Measurements from ENCODE around the gene SLC9A8. TPM values are rescaled to one million over a fixed set of nuclear protein-coding genes. Genes with fewer than 3 reads are reported as not detected.

Gene SLC9A8
- total RNA-seq, 4 donors from 2014 or later = 7.1 to 12.4 (median 8.9) TPM

DNA sequence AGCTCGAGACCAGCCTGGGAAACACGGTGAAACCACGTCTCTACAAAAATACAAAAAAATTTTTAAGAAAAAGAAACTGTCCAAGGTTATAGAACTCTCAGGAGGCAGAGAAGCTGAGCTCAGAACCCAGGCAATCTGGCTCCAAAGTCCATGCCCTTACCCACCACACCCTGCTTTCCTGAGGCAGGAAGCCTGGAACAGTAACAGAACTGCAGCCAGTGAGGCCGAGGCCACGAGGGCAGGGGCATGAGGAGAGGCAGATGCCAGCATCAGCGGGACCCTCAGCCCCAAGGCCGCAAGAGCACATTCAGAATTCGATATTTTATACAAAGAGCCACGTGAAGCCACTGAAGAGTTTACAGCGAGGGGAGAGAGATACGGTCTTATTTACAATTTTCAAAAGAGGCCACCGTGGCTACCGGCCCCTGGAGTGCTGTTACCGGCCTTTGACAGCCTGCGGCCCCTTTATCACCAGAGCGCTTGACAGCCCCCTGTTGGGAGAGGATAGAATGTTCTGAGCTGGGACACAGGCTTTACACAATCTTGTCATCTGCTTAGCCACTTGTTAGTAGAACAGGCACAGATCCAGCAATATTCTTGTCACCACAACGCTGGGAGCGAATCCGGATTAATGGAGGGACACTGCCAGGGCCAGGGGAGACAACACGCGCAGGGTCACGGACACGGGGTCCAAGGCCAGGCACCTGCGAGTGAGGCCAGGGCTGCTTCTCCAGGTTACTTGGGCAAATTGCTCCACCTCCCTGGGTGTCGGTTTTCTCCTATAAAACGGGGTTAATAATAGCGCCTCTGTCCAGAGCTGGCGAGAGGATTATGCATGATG, 97.1 kb downstream of the SLC9A8 start:
- no peak for TF ChIP-seq CTCF (IDR thresholded peaks at IDR 0.05; ENCODE audit: low read depth)

GRCh38 chr20:49910340-49910706, 97.7 kb downstream of the SLC9A8 start:
- TF ChIP-seq CTCF (IDR thresholded peaks at IDR 0.05; ENCODE audit: low read depth) = no peak

DNA sequence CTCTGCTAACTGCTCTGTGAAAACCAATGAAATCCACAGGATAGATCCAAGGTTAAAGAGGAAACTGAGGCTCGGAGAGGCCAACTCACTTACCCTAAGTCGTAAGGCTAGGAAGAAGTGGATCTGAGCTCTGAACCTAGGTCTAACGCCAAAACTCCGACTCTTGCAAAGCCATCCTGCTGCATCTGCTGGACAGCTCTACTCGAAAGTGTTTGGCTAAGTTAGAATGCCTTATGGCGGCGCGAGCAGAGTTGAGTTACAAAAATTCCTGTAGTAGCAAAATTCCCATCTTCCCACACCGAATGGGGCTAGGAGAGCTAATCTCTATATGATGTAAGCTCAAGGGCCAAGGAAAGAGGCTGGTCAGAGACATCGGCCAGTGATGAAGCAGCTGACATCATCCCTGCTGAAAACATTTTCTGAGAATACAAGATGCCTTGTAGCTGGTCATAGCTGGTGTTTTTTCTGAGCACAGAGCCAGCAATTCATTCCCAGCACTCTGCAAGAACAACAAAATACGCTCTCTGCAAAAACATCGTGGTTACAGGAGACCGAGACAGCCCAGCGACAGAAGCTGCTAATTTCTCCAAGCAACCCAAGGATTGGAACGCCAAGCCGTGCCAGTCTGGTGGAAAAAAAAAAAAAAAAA, 100.9 kb downstream of the SLC9A8 start:
- no peak for TF ChIP-seq CTCF (IDR thresholded peaks at IDR 0.05; ENCODE audit: low read depth)

DNA sequence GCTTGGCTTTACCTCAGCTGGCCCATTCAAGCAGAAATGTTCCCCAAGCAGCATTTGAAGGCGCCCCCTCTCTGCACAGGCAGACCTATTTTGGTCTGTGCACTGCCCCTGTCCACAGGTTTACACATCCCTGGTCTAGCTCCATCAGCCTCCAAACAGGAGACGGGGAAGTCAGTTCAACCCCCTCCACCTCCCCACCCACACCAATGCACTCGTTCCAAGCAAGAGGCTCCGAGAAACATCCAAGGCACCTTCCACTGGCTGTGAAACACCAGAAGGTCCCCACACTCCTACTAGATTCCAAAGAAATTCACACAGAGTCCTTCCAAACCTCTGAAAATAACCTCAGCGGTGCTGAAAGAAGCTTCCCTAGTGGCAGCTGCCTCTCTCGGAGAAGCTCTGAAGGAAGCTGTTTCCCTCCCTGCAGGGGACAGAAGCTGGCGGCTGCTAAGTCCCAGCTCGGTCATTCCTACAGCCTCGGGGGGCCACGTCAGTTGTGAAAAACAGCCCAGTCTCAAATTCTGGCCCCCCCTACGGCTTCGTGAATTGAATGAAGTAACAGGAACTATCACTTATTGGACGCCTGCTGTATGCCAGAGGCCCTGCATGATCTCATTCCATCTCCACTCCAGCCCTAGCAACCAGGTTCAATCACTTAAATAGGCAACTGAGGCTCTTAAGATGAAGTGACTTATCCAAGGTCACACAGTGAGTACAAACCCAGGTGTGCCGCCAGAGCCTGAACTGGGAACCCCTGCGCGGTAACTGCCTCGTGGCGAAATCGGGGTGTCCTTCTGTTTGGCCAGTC, 101.9 kb downstream of the SLC9A8 start:
- no peak for TF ChIP-seq CTCF (IDR thresholded peaks at IDR 0.05; ENCODE audit: low read depth)

- TF ChIP-seq CTCF (IDR thresholded peaks at IDR 0.05; ENCODE audit: low read depth) = no peak
Observed at GRCh38 chr20:49915118-49915379, 102.4 kb downstream of the SLC9A8 start.

DNA sequence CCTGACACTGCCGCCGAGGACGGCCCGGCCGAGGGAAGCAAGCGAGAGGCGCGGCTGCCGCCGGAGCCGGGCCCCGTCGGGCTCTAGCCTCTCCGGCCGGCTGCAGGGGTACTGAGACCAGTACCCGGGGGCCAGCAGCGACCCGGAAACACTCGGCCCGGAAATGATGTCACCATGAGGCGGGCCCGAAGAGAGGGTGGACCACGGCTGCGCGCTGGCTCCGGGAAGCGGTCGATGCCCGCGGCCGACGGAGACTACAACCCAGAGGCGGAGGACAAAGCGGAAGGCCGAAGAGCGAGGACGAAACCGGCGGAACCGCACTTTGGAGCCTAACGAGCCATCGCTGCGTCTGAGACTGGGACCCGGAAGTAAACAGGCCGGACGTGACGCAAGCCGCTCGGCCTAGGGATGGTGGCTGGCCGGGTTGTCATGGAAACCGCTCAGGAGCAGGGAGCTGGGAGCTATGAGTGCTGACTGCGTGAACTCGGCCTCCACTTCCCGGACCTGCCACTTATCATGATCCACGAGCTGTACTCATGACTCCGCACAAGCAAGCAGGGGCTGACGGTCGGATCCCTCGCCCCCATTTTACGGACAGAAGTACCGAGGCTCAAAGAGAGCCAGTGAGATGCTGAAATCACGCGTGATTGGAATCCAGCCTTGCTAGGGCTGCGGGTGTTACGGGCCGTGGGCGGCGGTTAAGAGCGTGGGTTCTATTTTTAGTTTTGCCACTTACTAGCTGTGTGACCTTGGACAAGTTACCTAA, 102.9 kb downstream of the SLC9A8 start, which contains the start of gene SPATA2:
TSS of gene SPATA2 (minus strand) at position 150 of the 766 bp plus-strand sequence. CDS start 7,039 bp downstream, outside the sequence.
- no peak for TF ChIP-seq CTCF (IDR thresholded peaks at IDR 0.05; ENCODE audit: low read depth)
